A549 (cell line): ENCODE data around the gene RAMP1.

Experiments used
- CEBPB ChIP-seq, 2 experiments: fragments of >200 bp in 1 of 2; sonication (Bioruptor Twin) in 1 of 2; formaldehyde crosslinking in 1 of 2; IDR thresholded peaks; 2 replicates each; pipeline ENCODE4 v1.6.1; 2012 to 2016
- CHD2 ChIP-seq: fragments of 150-350 bp; IDR thresholded peaks from 2 replicates; pipeline ENCODE4 v1.6.1; 2014; ENCODE audit warnings: low read length; ENCODE audit not compliant: partially characterized antibody
- CHD4 ChIP-seq: fragments of 200-600 bp; sonication (generic); IDR thresholded peaks from 2 replicates; pipeline ENCODE4 v1.6.1; 2016; ENCODE audit warnings: antibody characterized with exemption, mild to moderate bottlenecking, borderline replicate concordance
- ESRRA ChIP-seq: fragments of 150-350 bp; IDR thresholded peaks from 2 replicates; pipeline ENCODE4 v1.6.1; 2014; ENCODE audit warnings: mild to moderate bottlenecking, low read length, borderline replicate concordance
- JUN ChIP-seq, 2 experiments: fragments of >200 bp; sonication (Bioruptor Twin); formaldehyde crosslinking; IDR thresholded peaks; 2 replicates in 1 of 2; 3 replicates in 1 of 2; pipeline ENCODE4 v1.6.1; 2016 to 2017
- MYC ChIP-seq: IDR thresholded peaks from 2 replicates; pipeline ENCODE4 v1.6.1; 2012; ENCODE audit warnings: mild to moderate bottlenecking, inconsistent platforms, low read length, improper control_type of control experiment, borderline replicate concordance
- POLR2A ChIP-seq: IDR thresholded peaks from 2 replicates; pipeline ENCODE4 v1.6.1; 2012; ENCODE audit warnings: mild to moderate bottlenecking, low read length
- RNF2 ChIP-seq: fragments of 200-600 bp; sonication (generic); IDR thresholded peaks from 2 replicates; pipeline ENCODE4 v1.6.1; 2016; ENCODE audit warnings: low read depth, mild to moderate bottlenecking, antibody characterized with exemption, moderate library complexity, borderline replicate concordance
- SREBF2 ChIP-seq: fragments of 450-650 bp; IDR thresholded peaks from 2 replicates; pipeline ENCODE4 v1.6.1; 2014; ENCODE audit warnings: mild to moderate bottlenecking, moderate library complexity
- ZFP36 ChIP-seq: fragments of 450-650 bp; IDR thresholded peaks from 2 replicates; pipeline ENCODE4 v1.6.1; 2014; ENCODE audit warnings: borderline replicate concordance; ENCODE audit not compliant: partially characterized antibody
- TF ChIP-seq, protein P1 (sequence below): fragments of >200 bp; sonication (Bioruptor Twin); formaldehyde crosslinking; IDR thresholded peaks from 3 replicates; pipeline ENCODE4 v1.5.1; 2016
- TF ChIP-seq, protein P2 (sequence below): fragments of >200 bp; sonication (Bioruptor Twin); formaldehyde crosslinking; IDR thresholded peaks from 3 replicates; pipeline ENCODE4 v1.6.1; 2016

DNA sequence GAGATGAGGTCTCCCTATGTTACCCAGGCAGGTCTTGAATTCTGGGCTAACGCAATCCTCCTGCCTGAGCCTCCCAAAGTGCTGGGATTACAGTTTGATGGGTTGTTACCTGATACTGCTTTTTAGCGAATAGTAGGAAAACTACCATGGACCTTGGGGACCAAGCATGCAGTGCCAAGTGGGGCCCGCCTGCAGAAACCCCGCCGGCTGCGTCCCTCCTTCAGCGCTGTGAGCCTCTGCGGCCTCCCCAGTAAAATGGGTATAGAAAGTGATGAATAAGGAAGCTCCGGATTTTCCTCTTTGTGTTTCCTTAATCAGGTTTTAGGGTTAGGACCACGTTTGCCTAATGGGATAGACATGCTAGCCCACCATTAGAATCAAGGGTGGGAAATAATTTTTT, 30.4 kb downstream of the RAMP1 start:
- no peak for TF ChIP-seq RNF2
- TF ChIP-seq, protein P1, sequence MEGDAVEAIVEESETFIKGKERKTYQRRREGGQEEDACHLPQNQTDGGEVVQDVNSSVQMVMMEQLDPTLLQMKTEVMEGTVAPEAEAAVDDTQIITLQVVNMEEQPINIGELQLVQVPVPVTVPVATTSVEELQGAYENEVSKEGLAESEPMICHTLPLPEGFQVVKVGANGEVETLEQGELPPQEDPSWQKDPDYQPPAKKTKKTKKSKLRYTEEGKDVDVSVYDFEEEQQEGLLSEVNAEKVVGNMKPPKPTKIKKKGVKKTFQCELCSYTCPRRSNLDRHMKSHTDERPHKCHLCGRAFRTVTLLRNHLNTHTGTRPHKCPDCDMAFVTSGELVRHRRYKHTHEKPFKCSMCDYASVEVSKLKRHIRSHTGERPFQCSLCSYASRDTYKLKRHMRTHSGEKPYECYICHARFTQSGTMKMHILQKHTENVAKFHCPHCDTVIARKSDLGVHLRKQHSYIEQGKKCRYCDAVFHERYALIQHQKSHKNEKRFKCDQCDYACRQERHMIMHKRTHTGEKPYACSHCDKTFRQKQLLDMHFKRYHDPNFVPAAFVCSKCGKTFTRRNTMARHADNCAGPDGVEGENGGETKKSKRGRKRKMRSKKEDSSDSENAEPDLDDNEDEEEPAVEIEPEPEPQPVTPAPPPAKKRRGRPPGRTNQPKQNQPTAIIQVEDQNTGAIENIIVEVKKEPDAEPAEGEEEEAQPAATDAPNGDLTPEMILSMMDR = no peak
- no peak for TF ChIP-seq CHD4
- TF ChIP-seq CEBPB (IDR thresholded peaks at IDR 0.05) = no peak
- TF ChIP-seq, protein P2, sequence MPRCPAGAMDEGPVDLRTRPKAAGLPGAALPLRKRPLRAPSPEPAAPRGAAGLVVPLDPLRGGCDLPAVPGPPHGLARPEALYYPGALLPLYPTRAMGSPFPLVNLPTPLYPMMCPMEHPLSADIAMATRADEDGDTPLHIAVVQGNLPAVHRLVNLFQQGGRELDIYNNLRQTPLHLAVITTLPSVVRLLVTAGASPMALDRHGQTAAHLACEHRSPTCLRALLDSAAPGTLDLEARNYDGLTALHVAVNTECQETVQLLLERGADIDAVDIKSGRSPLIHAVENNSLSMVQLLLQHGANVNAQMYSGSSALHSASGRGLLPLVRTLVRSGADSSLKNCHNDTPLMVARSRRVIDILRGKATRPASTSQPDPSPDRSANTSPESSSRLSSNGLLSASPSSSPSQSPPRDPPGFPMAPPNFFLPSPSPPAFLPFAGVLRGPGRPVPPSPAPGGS = no peak
- no peak for TF ChIP-seq SREBF2
- TF ChIP-seq ESRRA = no peak
- no peak for TF ChIP-seq POLR2A
- no peak for TF ChIP-seq JUN (IDR thresholded peaks at IDR 0.05)
- TF ChIP-seq CHD2 = no peak
- no peak for TF ChIP-seq MYC
- TF ChIP-seq ZFP36 = no peak
